ENCODE measurements around the gene PRSS21.

PRSS21 gene

DNA sequence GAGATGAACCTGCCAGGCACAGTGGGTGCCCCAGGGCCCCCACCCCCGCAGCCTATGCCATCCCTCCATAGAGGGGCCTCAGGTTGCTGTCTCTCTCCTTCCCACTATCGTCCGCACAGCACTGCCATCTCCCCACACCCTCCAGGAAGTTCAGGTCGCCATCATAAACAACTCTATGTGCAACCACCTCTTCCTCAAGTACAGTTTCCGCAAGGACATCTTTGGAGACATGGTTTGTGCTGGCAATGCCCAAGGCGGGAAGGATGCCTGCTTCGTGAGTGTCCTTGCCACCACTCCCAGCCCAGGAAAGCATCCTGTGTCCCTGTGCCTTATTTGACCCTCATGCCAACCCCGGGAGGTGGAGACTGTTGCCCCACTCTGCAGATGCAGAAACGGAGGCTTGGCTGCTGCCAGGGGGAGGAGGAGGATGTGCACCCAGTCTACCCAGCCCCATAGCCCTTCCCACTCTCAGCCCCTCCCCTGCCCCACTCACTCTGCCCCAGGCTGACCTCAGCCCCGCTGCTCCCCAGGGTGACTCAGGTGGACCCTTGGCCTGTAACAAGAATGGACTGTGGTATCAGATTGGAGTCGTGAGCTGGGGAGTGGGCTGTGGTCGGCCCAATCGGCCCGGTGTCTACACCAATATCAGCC is 3.9 kb downstream of the PRSS21 start:
- no peak for TF ChIP-seq GATA1 (IDR thresholded peaks at IDR 0.05; ENCODE audit: low read depth, low read length)
- no peak for TF ChIP-seq POLR2A (IDR thresholded peaks at IDR 0.05; ENCODE audit: low read length)
- no peak for DNase-seq

DNA sequence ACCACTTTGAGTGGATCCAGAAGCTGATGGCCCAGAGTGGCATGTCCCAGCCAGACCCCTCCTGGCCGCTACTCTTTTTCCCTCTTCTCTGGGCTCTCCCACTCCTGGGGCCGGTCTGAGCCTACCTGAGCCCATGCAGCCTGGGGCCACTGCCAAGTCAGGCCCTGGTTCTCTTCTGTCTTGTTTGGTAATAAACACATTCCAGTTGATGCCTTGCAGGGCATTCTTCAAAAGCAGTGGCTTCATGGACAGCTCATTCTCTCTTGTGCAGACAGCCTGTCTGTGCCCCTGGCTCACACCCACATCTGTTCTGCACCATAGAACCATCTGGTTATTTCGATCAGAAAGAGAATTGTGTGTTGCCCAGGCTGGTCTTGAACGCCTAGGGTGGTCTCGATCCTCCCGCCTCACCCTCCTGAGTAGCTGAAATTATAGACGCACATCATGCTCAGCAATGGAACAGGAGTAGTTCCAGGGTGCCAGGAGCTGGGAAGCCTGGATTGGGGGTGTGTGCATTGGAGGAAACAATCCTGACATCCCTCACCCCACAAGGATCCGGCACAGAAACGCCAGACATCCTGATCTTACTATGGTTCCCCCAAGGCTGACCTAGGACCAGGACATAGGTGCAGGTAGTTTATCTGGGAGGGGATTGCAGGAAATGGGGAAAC is 4.6 kb downstream of the PRSS21 start:
- TF ChIP-seq GATA1 (IDR thresholded peaks at IDR 0.05; ENCODE audit: low read depth, low read length): no peak
- TF ChIP-seq POLR2A (IDR thresholded peaks at IDR 0.05; ENCODE audit: low read length): no peak
- DNase-seq: no peak

DNA sequence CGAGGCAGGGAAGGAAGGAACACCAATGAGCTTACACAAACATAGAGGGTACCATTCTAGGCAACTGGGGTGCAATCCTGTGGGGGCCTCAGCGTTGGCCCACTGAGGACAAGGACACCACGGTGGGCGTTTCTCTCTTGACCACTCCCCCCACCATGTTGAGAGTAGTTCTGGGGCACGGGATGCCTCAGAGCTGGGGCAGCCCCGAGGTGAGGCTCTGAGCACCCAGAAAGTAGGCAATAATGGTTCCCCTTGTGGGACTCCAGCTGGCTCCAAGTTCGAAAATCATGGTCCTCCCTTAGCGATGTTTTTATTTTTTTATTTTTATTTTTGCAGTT is 5.1 kb downstream of the PRSS21 start:
- DNase-seq: no peak

DNA sequence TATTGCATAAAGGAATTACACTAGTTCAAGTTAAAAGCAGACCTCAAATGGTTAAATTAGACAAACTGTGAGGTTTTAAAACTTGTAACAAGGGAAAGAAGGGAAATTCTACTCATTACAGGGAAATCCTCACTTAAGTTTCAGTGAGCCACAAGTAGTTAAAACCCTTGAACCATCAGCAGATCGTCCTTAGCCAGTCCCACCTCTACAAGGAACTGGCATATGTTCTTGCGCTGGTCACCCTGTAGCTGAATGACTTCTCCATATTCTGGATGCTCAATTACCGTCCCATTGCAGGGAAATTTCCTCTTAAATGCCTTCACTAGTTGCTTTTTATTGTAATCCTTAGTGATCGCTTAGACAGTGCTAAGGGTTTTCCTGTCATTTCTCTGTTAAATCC is 5.5 kb downstream of the PRSS21 start:
- no peak for DNase-seq

More for the DNA sequence above, 5.1 kb downstream of the PRSS21 start:
- TF ChIP-seq POLR2A (IDR thresholded peaks at IDR 0.05; ENCODE audit: low read length) (no peak), GATA1 (IDR thresholded peaks at IDR 0.05; ENCODE audit: low read depth, low read length) (no peak)

DNA sequence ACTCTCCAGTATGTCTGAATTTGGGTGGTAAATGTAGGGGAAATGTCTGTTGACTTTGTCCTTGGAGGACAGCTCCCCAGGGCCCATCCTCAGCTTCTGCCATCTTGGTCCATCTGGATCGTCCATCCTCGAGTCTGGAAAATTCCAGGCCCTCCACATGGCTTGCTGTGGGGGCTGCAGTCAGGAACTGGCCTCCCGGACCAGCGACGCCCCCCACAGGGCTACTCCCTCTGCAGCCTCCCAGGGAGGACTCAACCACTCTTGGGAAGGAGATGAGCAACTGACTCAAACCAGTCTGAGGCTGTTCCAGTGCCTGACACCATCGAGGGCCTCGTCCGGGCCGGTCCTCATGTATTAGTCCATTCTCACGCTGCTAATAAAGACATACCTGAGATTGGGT is 7.6 kb downstream of the PRSS21 start:
- TF ChIP-seq POLR2A (IDR thresholded peaks at IDR 0.05; ENCODE audit: low read length) (no peak), GATA1 (IDR thresholded peaks at IDR 0.05; ENCODE audit: low read depth, low read length) (no peak)
- no peak for DNase-seq

More for the DNA sequence above, 5.5 kb downstream of the PRSS21 start:
- TF ChIP-seq GATA1 (IDR thresholded peaks at IDR 0.05; ENCODE audit: low read depth, low read length) (no peak), POLR2A (IDR thresholded peaks at IDR 0.05; ENCODE audit: low read length) (no peak)

DNA sequence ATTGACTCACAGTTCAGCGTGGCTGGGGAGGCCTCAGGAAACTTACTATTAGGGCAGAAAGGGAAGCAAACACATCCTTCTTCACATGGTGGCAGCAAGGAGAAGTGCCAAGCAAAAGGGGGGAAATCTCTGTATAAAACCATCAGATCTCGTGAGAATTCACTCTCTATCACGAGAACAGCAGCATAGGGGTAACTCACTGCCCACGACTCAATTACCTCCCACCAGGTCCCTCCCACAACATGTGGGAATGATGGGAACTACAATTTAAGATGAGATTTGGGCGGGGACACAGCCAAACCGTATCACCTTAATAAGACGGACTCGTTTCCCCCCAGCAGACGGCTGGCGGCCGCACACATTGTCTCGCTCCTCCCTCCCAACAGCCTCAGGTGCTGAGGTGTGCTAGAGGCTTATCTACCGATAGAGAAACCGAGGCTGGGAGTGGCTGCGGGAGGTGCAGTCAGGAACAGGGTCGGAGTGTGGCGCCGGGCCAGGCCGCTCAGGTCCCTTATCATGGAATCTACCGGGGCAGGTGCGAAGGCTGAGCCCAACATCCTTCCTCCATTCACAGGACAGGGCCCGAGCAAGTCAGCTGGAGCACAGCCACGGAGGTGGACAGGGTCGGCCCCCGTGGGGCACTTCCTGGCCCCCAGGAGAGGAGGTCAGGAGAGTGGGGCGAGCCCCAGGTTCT is 8.2 kb downstream of the PRSS21 start:
- no peak for TF ChIP-seq GATA1 (IDR thresholded peaks at IDR 0.05; ENCODE audit: low read depth, low read length)
- no peak for TF ChIP-seq POLR2A (IDR thresholded peaks at IDR 0.05; ENCODE audit: low read length)
- DNase-seq: no peak

DNA sequence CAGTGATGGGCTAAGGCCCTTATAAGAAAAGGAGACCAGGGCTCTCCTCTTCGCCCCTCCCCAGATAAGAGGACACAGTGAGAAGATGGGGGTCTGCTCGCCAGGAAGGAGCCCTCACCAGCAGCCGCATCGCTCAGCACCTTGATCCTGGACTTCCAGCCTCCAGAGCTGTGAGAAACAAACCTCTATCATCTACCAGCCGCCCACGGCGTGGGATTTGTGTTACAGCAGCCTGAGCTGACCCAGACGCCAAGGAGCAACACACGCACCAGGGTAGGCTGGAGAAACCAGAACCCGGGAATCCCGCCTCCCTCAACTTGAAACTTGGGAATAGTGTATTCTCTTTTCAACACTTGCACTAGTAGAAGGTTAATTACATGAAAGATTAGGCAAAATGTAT is 8.9 kb downstream of the PRSS21 start:
- TF ChIP-seq POLR2A (IDR thresholded peaks at IDR 0.05; ENCODE audit: low read length): no peak
- TF ChIP-seq GATA1 (IDR thresholded peaks at IDR 0.05; ENCODE audit: low read depth, low read length): no peak
- no peak for DNase-seq

DNA sequence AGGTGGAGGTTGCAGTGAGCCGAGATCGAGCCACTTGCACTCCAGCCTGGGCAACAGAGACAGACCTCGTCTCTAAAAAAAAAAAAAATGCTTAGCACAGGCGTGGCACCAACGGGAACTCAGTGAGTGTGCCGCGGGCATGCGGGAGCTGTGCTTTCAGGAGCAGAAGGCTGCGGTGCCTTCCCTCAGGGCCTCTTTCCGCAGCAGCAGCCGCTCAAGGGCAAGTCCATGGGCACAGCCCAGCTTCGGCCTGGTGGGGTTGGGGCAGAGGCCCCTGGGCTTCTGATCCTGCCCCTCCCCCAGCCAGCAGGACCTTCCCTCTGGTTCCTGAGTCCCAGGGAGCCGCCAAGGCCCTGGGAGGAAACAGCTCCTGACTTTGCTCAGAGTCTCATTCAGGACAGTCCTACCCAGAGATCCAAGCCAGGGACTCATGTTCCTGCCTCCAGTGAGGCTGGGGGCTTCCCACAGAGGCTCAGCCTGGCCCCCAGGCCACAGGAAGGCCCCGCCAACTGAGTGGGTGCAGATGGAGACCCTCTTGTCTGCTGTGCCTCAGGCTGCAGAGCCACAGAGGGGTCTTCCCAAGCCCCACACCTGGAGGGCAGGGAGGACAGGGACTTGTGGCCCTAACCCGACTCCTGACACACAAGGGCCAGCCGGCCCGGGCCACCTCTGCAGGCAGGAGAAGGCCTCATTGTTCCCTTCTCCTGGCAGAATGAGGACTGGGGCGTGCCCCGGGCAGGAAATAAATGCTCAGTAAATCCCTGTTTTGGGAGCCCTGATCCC is 9.7 kb downstream of the PRSS21 start:
- no peak for TF ChIP-seq GATA1 (IDR thresholded peaks at IDR 0.05; ENCODE audit: low read depth, low read length)
- TF ChIP-seq POLR2A (IDR thresholded peaks at IDR 0.05; ENCODE audit: low read length): no peak
- no peak for DNase-seq

DNA sequence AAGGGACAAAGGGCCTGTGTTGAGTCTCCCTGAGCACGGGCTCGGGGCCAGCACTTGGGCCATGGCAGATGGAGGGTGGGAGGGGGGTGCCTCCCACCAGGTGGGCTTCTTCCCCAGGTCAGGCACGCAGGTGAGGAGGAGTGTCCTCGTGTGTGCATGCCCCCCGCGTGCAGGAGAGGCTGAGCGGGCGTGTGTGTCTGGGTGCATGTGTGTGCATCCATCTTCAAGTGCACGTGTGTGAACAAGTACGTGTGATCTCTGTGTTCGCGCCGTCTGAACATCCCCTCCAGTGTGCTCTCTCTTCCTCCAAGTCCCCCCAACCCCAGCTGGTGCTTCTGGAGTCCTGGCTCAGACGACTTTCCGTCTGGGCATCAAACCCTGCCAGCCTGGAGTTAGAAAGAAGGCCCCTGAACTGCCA is 10.3 kb downstream of the PRSS21 start:
- no peak for DNase-seq
- TF ChIP-seq POLR2A (IDR thresholded peaks at IDR 0.05; ENCODE audit: low read length): no peak
- TF ChIP-seq GATA1 (IDR thresholded peaks at IDR 0.05; ENCODE audit: low read depth, low read length): no peak

DNA sequence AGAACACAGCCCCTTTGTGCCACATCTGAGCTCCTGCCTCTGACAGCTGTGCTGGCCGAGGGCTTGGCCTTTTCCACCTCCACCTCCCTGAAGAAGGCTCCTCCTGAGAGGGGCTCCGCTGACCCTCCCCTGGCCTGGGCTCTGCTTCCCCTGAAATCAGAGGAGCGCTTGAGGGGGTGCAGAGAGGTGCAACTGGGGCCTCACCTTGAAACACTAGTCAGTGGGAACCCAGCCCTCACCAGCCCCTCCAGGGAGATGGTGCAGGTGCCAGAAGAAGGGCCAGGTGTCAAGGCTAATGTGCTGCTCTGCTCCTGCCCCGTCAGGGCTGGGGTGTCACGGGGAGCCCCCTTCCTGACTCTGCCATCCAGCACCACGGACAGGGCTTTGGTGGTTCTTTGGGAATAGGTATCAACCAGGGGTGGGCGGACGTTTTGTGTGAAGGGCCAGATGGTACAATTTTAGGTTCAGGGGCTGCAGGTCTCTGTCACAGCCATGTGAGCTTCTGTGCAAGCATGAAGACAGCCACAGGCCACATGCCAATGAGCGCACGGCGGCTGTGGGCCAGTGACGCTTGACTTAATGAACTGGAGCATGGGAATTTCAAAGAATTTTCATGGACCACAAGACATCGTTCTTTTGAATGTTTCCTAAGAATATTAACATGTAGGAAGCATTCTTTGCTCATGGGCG is 10.9 kb downstream of the PRSS21 start:
- TF ChIP-seq POLR2A (IDR thresholded peaks at IDR 0.05; ENCODE audit: low read length): no peak
- no peak for TF ChIP-seq GATA1 (IDR thresholded peaks at IDR 0.05; ENCODE audit: low read depth, low read length)
- no peak for DNase-seq

DNA sequence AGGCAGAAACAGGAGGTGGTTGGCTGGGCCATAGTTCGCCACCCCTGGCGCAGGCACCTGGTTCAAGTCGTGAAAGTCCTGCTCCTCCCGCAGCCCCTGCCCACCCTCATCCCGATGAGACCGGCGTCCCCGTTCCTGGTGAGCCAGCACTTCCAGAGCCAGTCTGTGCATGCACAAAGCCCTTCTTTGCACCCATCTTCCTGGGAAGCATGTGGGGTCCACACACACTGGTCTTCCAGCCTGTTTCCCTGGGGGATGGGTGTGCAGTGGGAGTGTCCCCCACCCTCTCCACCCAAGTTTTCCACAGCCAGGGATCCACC is 11.4 kb downstream of the PRSS21 start:
- TF ChIP-seq POLR2A (IDR thresholded peaks at IDR 0.05; ENCODE audit: low read length) (no peak), GATA1 (IDR thresholded peaks at IDR 0.05; ENCODE audit: low read depth, low read length) (no peak)
- no peak for DNase-seq

DNA sequence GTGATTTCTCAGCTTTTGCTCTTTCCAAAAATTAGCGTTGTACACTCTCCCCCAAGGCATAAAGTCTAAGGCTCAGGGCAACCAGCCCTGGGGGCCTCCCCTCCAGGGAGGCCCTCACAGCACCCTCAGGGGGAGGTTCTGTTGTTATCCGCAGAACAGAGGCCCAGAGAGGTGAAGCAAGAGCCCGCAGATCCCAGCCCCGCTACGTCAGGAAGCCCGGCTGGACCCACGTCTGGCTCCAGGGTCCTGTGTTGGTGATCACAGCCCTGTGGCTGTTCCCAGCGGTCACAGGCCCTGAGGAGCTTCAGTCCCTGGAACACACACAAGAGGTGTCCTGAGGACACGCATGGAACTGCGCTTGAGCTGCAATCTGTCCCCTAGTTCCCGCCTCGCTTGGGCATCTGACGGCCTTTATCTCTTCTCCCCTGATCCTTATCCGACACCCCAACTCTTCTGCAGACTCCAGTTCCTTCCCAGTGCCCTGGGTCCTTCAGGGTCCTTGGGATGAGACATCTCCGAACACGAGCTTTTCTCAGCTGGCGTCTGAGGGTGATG is 11.9 kb downstream of the PRSS21 start:
- TF ChIP-seq GATA1 (IDR thresholded peaks at IDR 0.05; ENCODE audit: low read depth, low read length): no peak
- no peak for TF ChIP-seq POLR2A (IDR thresholded peaks at IDR 0.05; ENCODE audit: low read length)
- no peak for DNase-seq
